NCI-H187 (cell line): ENCODE data around the gene XPR1.

Experiments used
- DNase-seq, 2 experiments: peaks; one replicate each; lab custom pipeline; 2025; lab: John Stamatoyannopoulos, UW

The XPR1 gene

GRCh38 chr1:180631766-180632325 lies at the start of gene XPR1:
Gene XPR1, plus strand, starts transcription at chr1:180632022. Its CDS starts 180 bp downstream, at chr1:180632202.
- peak; percentile 99 to 100 for DNase-seq

DNA sequence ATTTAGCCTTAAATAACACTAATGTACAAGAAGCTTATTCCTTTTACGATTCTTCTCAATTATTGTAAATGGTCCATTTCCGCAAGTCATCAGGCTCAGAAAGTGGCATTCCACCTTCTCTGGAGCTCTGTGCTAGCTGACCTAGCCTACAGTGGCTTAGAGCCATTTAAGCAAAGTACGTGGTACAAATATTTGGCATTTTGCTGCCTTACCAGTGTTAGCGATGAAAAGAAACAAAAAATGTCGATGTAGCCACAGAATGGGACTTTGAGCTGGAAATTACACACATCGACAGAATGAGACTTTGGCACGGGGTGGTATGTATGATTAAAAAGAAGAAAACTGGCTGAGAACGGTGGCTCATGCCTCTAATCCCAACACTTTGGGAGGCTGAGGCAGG lies 47.0 kb upstream of the XPR1 start:
- DNase-seq, result no peak

DNA sequence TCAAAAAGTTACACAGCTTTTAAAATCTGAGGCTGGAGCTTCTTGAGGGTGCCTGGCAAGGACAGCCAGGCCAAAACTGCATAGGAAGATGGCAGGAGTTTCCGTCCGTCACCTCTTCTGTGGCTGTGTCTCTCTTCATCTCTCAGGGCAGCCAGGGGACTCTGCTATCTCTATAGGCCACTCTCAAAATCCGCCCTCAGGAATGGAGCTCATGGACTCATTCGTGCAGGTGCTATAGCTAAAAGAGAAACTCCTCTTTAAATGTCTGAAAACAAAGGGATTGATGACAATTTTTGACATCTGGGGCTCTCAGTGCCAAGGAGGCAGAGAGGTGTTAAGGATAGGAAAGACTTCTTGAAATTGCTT lies 45.8 kb upstream of the XPR1 start:
- DNase-seq, result no peak

- peak; percentile 98 to 99 for DNase-seq
Measured at GRCh38 chr1:180586671-180587155, 45.1 kb upstream of the XPR1 start.

DNA sequence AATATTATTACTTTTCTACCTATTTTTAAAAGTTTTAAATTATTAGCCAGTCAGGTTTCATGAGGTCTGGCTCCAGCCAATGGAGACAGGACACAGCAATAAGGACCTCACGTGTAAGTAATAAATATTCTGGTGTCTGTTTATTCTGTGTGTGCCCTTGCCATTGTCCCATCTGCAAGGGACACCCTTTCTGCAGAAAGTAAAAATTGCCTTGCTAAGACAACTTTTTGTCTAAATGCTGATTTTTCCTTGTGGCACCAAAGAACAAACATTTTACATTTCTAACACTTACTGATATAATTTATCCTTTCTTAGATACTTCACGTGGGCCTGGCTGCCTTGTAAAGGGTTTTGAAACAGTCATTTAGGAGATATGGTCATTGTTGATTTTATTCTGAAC lies 43.7 kb upstream of the XPR1 start:
- DNase-seq, result no peak

GRCh38 chr1:180590889-180591288 lies 40.9 kb upstream of the XPR1 start:
- DNase-seq, result no peak

- no peak for DNase-seq
Measured at GRCh38 chr1:180593382-180593781, 38.4 kb upstream of the XPR1 start.

- DNase-seq, result peak; percentile 18 to 36
Measured at GRCh38 chr1:180594723-180595122, 37.1 kb upstream of the XPR1 start.

- no peak for DNase-seq
Measured at GRCh38 chr1:180595966-180596365, 35.9 kb upstream of the XPR1 start.

DNA sequence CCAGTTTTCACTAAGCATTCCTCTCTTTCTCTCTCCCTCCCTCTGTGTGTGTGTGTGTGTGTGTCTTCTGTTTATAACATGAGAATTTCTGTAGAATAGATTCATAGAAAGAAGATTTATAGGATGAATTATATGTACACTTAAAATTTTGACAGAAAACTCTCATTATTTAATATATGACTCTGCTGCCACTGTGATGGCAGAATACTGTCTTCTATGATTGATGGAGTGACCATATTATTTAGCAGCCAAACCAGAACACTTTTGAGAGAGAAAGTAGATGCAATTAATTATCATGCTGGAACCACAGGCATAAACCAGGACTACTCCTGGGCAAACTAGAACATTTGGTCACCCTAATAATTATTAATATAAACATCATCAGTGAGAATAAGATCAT lies 34.3 kb upstream of the XPR1 start:
- no peak for DNase-seq

- no peak for DNase-seq
Measured at GRCh38 chr1:180598333-180598974, 33.4 kb upstream of the XPR1 start.

GRCh38 chr1:180600343-180600742 lies 31.5 kb upstream of the XPR1 start:
- DNase-seq, result no peak

DNA sequence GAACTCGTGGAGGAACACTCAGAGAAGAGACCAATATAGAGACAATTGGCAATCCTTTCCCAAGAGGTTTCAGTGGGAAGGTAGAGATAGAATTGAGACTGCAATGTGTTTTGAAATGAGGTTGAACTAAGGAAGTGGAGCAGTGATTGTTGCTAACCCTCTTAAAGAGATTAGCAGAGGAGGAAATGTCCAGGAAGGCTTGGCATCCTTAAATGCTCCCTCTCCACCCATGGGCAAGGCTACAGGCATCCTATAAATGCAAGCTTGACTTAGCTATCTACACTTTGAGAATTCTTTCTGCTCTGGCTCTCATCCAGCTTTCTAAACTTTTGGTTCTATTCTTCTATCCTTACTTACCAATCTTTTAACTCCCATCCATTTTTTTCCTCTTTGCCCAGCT lies 30.3 kb upstream of the XPR1 start:
- DNase-seq, result no peak

DNA sequence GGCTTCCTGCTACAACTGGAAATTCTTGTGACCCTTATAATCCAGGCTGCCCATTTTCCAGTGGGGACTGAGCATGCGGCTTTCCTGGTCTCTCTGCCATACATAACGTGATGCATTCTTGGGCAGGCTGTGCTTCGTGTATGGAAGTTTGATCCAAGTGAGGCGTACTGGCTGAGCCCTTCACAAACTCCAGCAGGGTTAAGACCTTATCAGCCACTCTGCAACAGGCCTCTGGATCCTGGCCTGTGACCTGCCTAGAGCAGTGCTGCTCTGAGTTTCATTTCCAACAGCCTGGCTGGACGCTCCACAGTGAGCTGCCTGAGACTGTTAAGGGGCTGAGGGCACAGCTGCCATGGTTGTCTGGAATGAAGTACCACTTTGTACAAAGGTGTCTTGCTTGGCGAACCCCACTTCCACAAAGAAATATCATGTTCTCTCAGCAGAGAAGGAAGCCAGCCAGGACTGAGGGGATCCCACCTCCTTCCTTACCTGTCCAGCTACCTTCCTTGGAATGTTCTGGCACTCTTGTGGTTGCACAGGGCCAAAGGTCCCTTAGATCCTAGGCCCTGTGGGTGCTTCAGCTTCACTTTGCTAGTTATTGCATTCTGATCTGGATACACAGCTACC lies 28.5 kb upstream of the XPR1 start:
- no peak for DNase-seq

DNA sequence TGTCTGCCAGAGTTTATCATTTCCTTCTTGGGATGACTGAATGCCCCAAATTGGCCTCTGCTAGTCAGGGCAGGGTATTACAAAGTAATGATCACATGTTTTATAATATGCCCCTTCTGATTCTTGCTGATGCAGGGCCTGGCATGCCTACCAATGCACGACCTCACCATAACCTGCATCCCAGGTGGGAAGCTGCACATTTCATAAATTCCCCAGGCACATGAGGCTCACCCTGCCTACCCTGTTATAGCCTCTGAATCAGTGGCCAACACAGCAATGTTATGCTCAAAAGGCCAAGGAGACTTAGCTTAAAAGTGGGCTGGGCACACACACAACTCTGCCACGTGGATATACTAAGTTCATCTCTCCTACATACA lies 28.0 kb upstream of the XPR1 start:
- no peak for DNase-seq

- no peak for DNase-seq
Measured at GRCh38 chr1:180606155-180606554, 25.7 kb upstream of the XPR1 start.

- no peak for DNase-seq
Measured at GRCh38 chr1:180609643-180610555, 21.9 kb upstream of the XPR1 start.

GRCh38 chr1:180610556-180611015 lies 21.2 kb upstream of the XPR1 start:
- DNase-seq, result no peak

DNA sequence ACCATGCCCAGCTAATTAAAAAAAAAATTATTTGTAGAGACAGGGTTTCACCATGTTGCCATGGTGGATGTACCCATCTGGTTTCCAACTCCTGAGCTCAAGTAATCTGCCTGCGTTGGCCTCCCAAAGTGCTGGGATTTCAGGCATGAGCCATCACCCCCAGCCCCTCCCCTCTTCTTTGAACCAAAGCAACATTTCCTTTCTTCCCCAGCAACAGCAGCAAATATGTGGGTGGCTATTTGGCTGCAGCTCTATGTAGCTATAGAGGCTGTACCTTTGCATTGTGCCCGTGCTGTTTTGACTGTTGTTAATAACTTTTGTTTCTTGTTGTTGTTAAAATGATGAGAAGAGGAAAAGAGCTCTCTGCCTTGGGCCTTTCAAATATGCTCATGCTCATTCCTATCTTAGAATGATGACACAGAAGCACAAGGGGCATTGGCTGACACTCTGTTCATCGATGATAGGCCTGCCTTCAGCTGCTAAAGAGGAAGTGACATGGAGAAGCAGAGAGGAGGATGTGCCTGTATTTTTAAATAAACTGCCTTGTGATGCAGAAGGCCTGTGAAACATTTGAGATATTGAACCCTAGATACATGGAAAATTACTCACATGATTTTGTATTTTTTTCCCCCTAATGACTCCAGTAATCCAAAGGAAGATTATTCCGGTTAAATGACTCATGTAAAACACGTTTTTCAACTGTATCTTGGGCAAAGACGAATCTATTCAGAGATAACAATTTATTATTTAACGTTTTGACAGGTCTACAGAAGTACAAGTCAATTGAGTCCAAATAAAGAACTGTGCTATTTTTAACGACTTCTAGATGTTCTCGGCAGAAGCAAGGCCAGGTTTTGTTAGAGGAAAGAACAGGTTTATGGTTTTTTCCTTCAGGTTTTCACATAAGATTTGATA lies 20.5 kb upstream of the XPR1 start:
- DNase-seq, result no peak

DNA sequence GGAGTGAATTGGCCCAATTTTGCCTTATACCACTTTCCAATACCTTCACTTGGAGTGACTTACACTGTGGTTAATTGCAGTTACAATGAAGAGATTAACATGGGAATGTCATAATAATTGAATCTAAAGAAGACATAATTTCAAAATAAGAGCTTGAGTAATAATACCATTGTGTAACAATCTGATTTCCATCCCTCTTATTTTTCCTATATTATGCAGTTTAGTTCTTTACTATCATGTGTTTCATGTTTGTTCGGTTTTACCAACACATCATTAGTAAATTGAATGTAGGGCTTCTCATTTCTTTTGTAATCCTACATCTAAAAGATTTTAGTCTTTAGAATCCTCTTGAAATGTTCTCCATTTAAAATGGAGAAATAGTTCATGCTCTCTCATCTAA lies 19.2 kb upstream of the XPR1 start:
- no peak for DNase-seq

DNA sequence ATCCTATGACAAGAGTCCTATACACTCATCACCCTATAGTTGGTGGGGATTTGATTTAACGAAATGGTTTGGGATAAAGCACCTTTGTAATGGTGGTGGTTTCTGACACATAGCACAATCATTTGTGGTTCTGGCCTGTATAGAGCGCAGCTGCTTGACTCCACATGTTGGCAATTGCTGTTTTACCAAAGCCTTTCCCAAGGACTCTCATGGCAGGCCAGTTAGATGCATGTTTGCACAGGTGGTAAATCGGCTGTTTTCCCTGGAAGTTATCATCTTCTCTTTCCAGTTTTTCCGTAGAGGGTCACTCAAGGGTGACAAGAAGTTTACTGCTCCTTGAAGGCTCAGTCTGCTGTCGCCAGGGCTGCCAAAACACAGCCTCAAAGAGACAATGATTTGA lies 17.1 kb upstream of the XPR1 start:
- DNase-seq, result peak; percentile 36 to 68
